HCT116 (cell line): ENCODE measurements around the gene SUN5. TPM values are rescaled to one million over a fixed set of nuclear protein-coding genes. Genes with fewer than 3 reads are reported as not detected.

Experiments used
- ATAC-seq: fragments of 200-7000 bp; cut with Tn5 transposase; 2 replicates; pipeline ENCODE4 v1.9.1; 2020; ENCODE audit warnings: mild to moderate bottlenecking, moderate library complexity
- BruUV-seq: library from RNA; stranded (reverse); fragments of 400-500 nt; replicated peaks from 2 replicates; lab custom pipeline; 2021; lab: Mats Ljungman, UMichigan
- CTCF ChIA-PET: fragments of 300-600 bp; sonication (Branson Sonifier 250); formaldehyde crosslinking; loops from one replicate; lab custom pipeline; 2021; ENCODE audit warnings: antibody characterized with exemption; lab: Charles Lee
- POLR2A ChIA-PET: fragments of 300-600, 350-600 bp; sonication (Branson Sonifier 250); formaldehyde crosslinking; loops from one replicate; lab custom pipeline; 2021; ENCODE audit warnings: antibody characterized with exemption; lab: Charles Lee
- RAD21 ChIA-PET, 2 experiments: fragments of 300-600 bp; sonication (Branson Sonifier 250); formaldehyde crosslinking; loops; one replicate each; lab custom pipeline; 2023; ENCODE audit warnings: low total read pairs in 2 of 2; ENCODE audit not compliant: uncharacterized antibody in 2 of 2, unreplicated experiment in 2 of 2, low non-redundant PET in 1 of 2; lab: Charles Lee
- DNase-seq: peaks from one replicate; pipeline ENCODE4 v3.0.0-alpha.2; 2010; ENCODE audit warnings: low read depth, low spot score
- H2AFZ ChIP-seq: fragments of 200-600 bp; shearing (Covaris generic), sonication (generic); 2 replicates; pipeline ENCODE4 v1.6.1; 2017; ENCODE audit warnings: low read depth, mixed run types, mixed read lengths, antibody characterized with exemption, low read length; ENCODE audit not compliant: poor library complexity, severe bottlenecking
- H3K27ac ChIP-seq: 2 replicates; pipeline ENCODE4 v1.5.1; 2012; ENCODE audit warnings: low read depth, low read length
- H3K27me3 ChIP-seq: fragments of 200-600 bp; sonication (generic); 2 replicates; pipeline ENCODE4 v1.6.1; 2016; ENCODE audit warnings: mixed run types, low read length, mixed read lengths; ENCODE audit not compliant: insufficient read depth
- H3K36me3 ChIP-seq, 2 experiments: fragments of 200-500 bp in 1 of 2; fragments of 200-600 bp in 1 of 2; sonication (Bioruptor generic) in 1 of 2; sonication (generic) in 1 of 2; 2 replicates each; pipeline versions ENCODE4 v1.5.1 to v1.6.1; 2014 to 2016; ENCODE audit warnings: low read length in 2 of 2, inconsistent platforms in 1 of 2, mixed read lengths in 1 of 2, mixed run types in 1 of 2; ENCODE audit not compliant: insufficient read depth in 2 of 2, control insufficient read depth in 1 of 2
- H3K4me1 ChIP-seq, 2 experiments: fragments of 200-600 bp in 1 of 2; sonication (generic) in 1 of 2; 2 replicates each; pipeline versions ENCODE4 v1.5.1 to v1.6.1; 2012 to 2017; ENCODE audit warnings: low read length in 2 of 2, inconsistent platforms in 1 of 2, mild to moderate bottlenecking in 1 of 2, mixed read lengths in 1 of 2, mixed run types in 1 of 2, moderate library complexity in 1 of 2; ENCODE audit not compliant: insufficient read depth in 2 of 2, control insufficient read depth in 1 of 2
- H3K4me2 ChIP-seq: fragments of 200-600 bp; sonication (generic); 2 replicates; pipeline ENCODE4 v1.6.1; 2017; ENCODE audit warnings: mixed run types, low read length, mixed read lengths
- H3K4me3 ChIP-seq, 2 experiments: fragments of 200-600 bp in 1 of 2; sonication (generic) in 1 of 2; replicated peaks in 1 of 2; 2 replicates each; pipeline ENCODE4 v1.5.1; 2011 to 2016; ENCODE audit warnings: low read length in 2 of 2, control low read depth in 1 of 2, low read depth in 1 of 2, mild to moderate bottlenecking in 1 of 2, mixed read lengths in 1 of 2, mixed run types in 1 of 2
- H3K79me2 ChIP-seq: fragments of 200-600 bp; sonication (generic); 2 replicates; pipeline ENCODE4 v1.6.1; 2017; ENCODE audit warnings: mild to moderate bottlenecking, mixed run types, low read length, moderate library complexity, mixed read lengths; ENCODE audit not compliant: insufficient read depth
- H3K9ac ChIP-seq: fragments of 200-600 bp; sonication (generic); 2 replicates; pipeline ENCODE4 v1.6.1; 2016; ENCODE audit warnings: low read length, mixed read lengths
- H3K9me2 ChIP-seq: fragments of 200-600 bp; sonication (generic), shearing (Covaris generic); 2 replicates; pipeline ENCODE4 v1.6.1; 2017; ENCODE audit warnings: mixed run types, mild to moderate bottlenecking, moderate library complexity; ENCODE audit not compliant: insufficient read depth
- H3K9me3 ChIP-seq, 2 experiments: fragments of 200-500 bp in 1 of 2; fragments of 200-600 bp in 1 of 2; sonication (Bioruptor generic) in 1 of 2; sonication (generic) in 1 of 2; 2 replicates each; pipeline ENCODE4 v1.6.1; 2014 to 2017; ENCODE audit warnings: low read length in 2 of 2, mixed read lengths in 2 of 2, inconsistent platforms in 1 of 2, low read depth in 1 of 2, mild to moderate bottlenecking in 1 of 2, mixed run types in 1 of 2, moderate library complexity in 1 of 2; ENCODE audit not compliant: control insufficient read depth in 1 of 2, insufficient read depth in 1 of 2
- H4K20me1 ChIP-seq: fragments of 200-600 bp; sonication (generic), shearing (Covaris generic); 2 replicates; pipeline ENCODE4 v1.6.1; 2017; ENCODE audit warnings: mixed run types, mild to moderate bottlenecking, moderate library complexity; ENCODE audit not compliant: insufficient read depth
- ATF3 ChIP-seq: IDR thresholded peaks from 2 replicates; pipeline ENCODE4 v1.6.1; 2012
- CTCF ChIP-seq, 3 experiments: fragments of 200-600 bp in 1 of 3; sonication (generic) in 1 of 3; IDR thresholded peaks in 2 of 3; conservative IDR thresholded peaks in 1 of 3; 2 replicates each; pipeline ENCODE4 v1.5.1; 2012 to 2017; ENCODE audit warnings: low read depth in 2 of 3, low read length in 2 of 3, antibody characterized with exemption in 1 of 3, borderline replicate concordance in 1 of 3, control low read depth in 1 of 3, mild to moderate bottlenecking in 1 of 3, mixed read lengths in 1 of 3, mixed run types in 1 of 3, moderate library complexity in 1 of 3; ENCODE audit not compliant: insufficient read depth in 1 of 3
- EGR1 ChIP-seq: IDR thresholded peaks from 2 replicates; pipeline ENCODE4 v1.6.1; 2012; ENCODE audit warnings: low read depth
- JUND ChIP-seq: IDR thresholded peaks from 2 replicates; pipeline ENCODE4 v1.6.1; 2012
- POLR2A ChIP-seq: IDR thresholded peaks from 2 replicates; pipeline ENCODE4 v1.7.0; 2011; ENCODE audit warnings: borderline replicate concordance; ENCODE audit not compliant: insufficient read depth, insufficient read length; ENCODE audit errors: extremely low read depth
- RAD21 ChIP-seq: IDR thresholded peaks from 2 replicates; pipeline ENCODE4 v1.6.1; 2012; ENCODE audit warnings: low read depth, mild to moderate bottlenecking
- REST ChIP-seq: IDR thresholded peaks from 2 replicates; pipeline ENCODE4 v1.6.1; 2012; ENCODE audit warnings: low read depth
- SIN3A ChIP-seq: IDR thresholded peaks from 2 replicates; pipeline ENCODE4 v1.6.1; 2012; ENCODE audit warnings: low read depth
- SRF ChIP-seq: IDR thresholded peaks from 2 replicates; pipeline ENCODE4 v1.6.1; 2012; ENCODE audit warnings: low read depth
- YY1 ChIP-seq: IDR thresholded peaks from 2 replicates; pipeline ENCODE4 v1.6.1; 2011; ENCODE audit warnings: low read length, low read depth, moderate library complexity, mild to moderate bottlenecking; ENCODE audit not compliant: insufficient replicate concordance; ENCODE audit errors: extremely low read depth
- ZFX ChIP-seq: fragments of 450-650 bp; IDR thresholded peaks from 2 replicates; pipeline ENCODE4 v1.6.1; 2017
- ZNF274 ChIP-seq: fragments of 200-500 bp; sonication (Bioruptor generic); IDR thresholded peaks from 2 replicates; pipeline ENCODE4 v1.6.1; 2014; ENCODE audit warnings: mild to moderate bottlenecking, low read depth, low read length, inconsistent platforms
- intact Hi-C: fragments of 100-400 bp; cut with micrococcal nuclease; formaldehyde crosslinking; loops from 2 replicates; pipeline ENCODE4 v1.10.0; 2022
- total RNA-seq: library from RNA; stranded (reverse); gene quantifications from one replicate; pipeline ENCODE4 v1.2.1, GENCODE V29; 2021; ENCODE audit not compliant: unreplicated experiment

SUN5 gene
- total RNA-seq, 1 experiment from 2014 or later = not detected

DNA sequence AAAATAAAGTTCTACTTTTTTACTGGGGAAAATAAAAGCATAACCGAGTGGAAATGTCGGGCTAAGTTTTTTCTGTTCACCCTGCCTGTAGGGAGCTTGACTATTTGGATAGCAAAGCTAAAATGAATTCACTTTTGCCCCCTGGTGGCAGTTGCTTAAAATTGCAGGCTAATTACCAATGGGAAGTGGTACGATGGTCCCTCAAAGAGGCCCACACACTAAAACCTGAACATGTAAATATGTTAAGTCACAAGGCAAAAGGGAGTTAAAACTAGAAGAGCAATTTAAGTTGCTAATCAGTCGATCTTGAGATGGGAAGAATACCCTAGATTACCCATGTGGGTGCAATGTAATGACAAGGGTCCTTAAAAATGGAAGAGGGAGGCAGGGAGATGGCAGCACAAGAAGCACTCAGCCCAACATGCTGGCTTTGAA lies 916 bp upstream of the SUN5 start:
- no peaks in the 10 kb centered on the region for H4K20me1 ChIP-seq
- no peaks in the 10 kb centered on the region for H3K9me3 ChIP-seq
- no peak overlapping the region for H3K4me2 ChIP-seq
- ChIA-PET POLR2A (no interaction called here), RAD21 (no interaction called here), CTCF (interaction anchor here (1.0 to 1.7 kb wide), 4 partner anchors 10 to 103 kb away, joined by 3 to 5 read pairs (median 4); no protein-coding TSS in a partner anchor)
- H2AFZ ChIP-seq = no peak overlapping the region
- no peak overlapping the region for H3K4me3 ChIP-seq
- H3K27ac ChIP-seq = no peak overlapping the region
- H3K4me1 ChIP-seq = peaks cover 0 to 3% of the 10 kb centered on the region in 2 experiments; a peak in 1 of 4 replicates
- H3K9me2 ChIP-seq = no peaks in the 10 kb centered on the region
- no peaks in the 10 kb centered on the region for H3K79me2 ChIP-seq
- DNase-seq = peak; percentile 6
- intact Hi-C loops = no loop called here
- H3K36me3 ChIP-seq = no peaks in the 10 kb centered on the region
- ATAC-seq = peak; percentile 65; the same call in 1 of the 2 replicates
- no peak for TF ChIP-seq ZFX
- TF ChIP-seq POLR2A = no peak
- TF ChIP-seq YY1 = no peak
- peak; percentile 23 to 87 (median 62); a peak in 5 of 6 replicates for TF ChIP-seq CTCF (IDR thresholded peaks at IDR 0.05 in 2 of 3, conservative IDR thresholded peaks at IDR 0.05 in 1 of 3; ENCODE audit: borderline replicate concordance in 1 of 3, insufficient read depth in 1 of 3, low read depth in 2 of 3, low read length in 2 of 3)
- TF ChIP-seq ZNF274 = no peak
- no peak for TF ChIP-seq SIN3A
- TF ChIP-seq JUND = no peak
- no peak for TF ChIP-seq ATF3
- TF ChIP-seq EGR1 = no peak
- TF ChIP-seq SRF = no peak
- TF ChIP-seq REST = no peak
- peak; percentile 38 for TF ChIP-seq RAD21
- no peaks in the 10 kb centered on the region for H3K27me3 ChIP-seq
- no TSS peak for BruUV-seq
- no peak overlapping the region for H3K9ac ChIP-seq
